Endothelial cell of umbilical vein (primary cell): ENCODE measurements around the gene LDLRAD3. TPM values are rescaled to one million over a fixed set of nuclear protein-coding genes. Genes with fewer than 3 reads are reported as not detected.
A peak's percentile ranks its signal among the peaks of the same experiment; 100 is the strongest.

Experiments used
- BruUV-seq: library from RNA; stranded (reverse); fragments of 400-500 nt; replicated peaks from 2 replicates; lab custom pipeline; 2021; lab: Mats Ljungman, UMichigan
- CTCF ChIA-PET: fragments of 300-600, 350-600 bp; sonication (Branson Sonifier 250); formaldehyde crosslinking; loops from one replicate; lab custom pipeline; 2021; ENCODE audit warnings: antibody characterized with exemption, inconsistent platforms; lab: Charles Lee
- POLR2A ChIA-PET: fragments of 300-600, 350-600 bp; sonication (Branson Sonifier 250); formaldehyde crosslinking; loops from one replicate; lab custom pipeline; 2021; ENCODE audit warnings: antibody characterized with exemption, inconsistent platforms; lab: Charles Lee
- DNase-seq: peaks from one replicate; pipeline ENCODE4 v3.0.0-alpha.2; 2011; ENCODE audit warnings: low read depth, low spot score
- FAIRE-seq: peaks from 2 replicates; lab custom pipeline; 2011; peaks lifted over from hg19 to GRCh38; lab: Jason Lieb, UNC
- H2AFZ ChIP-seq: 2 replicates; pipeline ENCODE4 v1.6.0; 2012; ENCODE audit warnings: low read depth, low read length, control low read depth, inconsistent platforms
- H3K27ac ChIP-seq: 2 replicates; pipeline ENCODE4 v1.5.1; 2011; ENCODE audit warnings: low read depth, mild to moderate bottlenecking, control low read depth, low read length, moderate library complexity; ENCODE audit not compliant: insufficient read depth
- H3K27me3 ChIP-seq, 2 experiments: 2 replicates each; pipeline versions ENCODE4 v1.6.0 to v1.6.1; 2011; ENCODE audit warnings: low read length in 2 of 2, mixed read lengths in 1 of 2; ENCODE audit not compliant: control insufficient read depth in 2 of 2, insufficient read depth in 2 of 2
- H3K36me3 ChIP-seq, 2 experiments: 2 replicates in 1 of 2; 3 replicates in 1 of 2; pipeline ENCODE4 v1.5.1; 2011; ENCODE audit warnings: low read length in 2 of 2, mild to moderate bottlenecking in 1 of 2, moderate library complexity in 1 of 2; ENCODE audit not compliant: control insufficient read depth in 2 of 2, insufficient read depth in 2 of 2; ENCODE audit errors: extremely low read depth in 1 of 2
- H3K4me1 ChIP-seq: 3 replicates; pipeline ENCODE4 v1.5.1; 2011; ENCODE audit warnings: mild to moderate bottlenecking, low read length; ENCODE audit not compliant: control insufficient read depth, insufficient read depth; ENCODE audit errors: extremely low read depth
- H3K4me2 ChIP-seq: 2 replicates; pipeline ENCODE4 v1.6.1; 2011; ENCODE audit warnings: low read length, control low read depth, mixed read lengths; ENCODE audit not compliant: insufficient read depth
- H3K4me3 ChIP-seq, 3 experiments: fragments of 200-600 bp in 1 of 3; sonication (generic), shearing (Covaris generic) in 1 of 3; replicated peaks in 1 of 3; 2 replicates each; pipeline ENCODE4 v1.5.1; 2011 to 2016; ENCODE audit warnings: control low read depth in 3 of 3, low read length in 3 of 3, mild to moderate bottlenecking in 2 of 3, inconsistent platforms in 1 of 3, low read depth in 1 of 3, moderate library complexity in 1 of 3; ENCODE audit not compliant: insufficient read depth in 1 of 3
- H3K79me2 ChIP-seq: 2 replicates; pipeline ENCODE4 v1.6.0; 2012; ENCODE audit warnings: low read length, inconsistent platforms; ENCODE audit not compliant: control insufficient read depth, insufficient read depth
- H3K9ac ChIP-seq: replicated peaks from 2 replicates; pipeline ENCODE3; 2011; ENCODE audit warnings: low read length, control low read depth; ENCODE audit not compliant: insufficient read depth; ENCODE audit errors: extremely low read depth
- H3K9me1 ChIP-seq: replicated peaks from 3 replicates; pipeline ENCODE4 v1.6.0; 2011; ENCODE audit warnings: mild to moderate bottlenecking, low read length; ENCODE audit not compliant: control insufficient read depth, insufficient read depth; ENCODE audit errors: extremely low read depth
- H3K9me3 ChIP-seq: replicated peaks from 2 replicates; pipeline ENCODE4 v1.5.1; 2012; ENCODE audit warnings: low read length, inconsistent platforms; ENCODE audit not compliant: control insufficient read depth, insufficient read depth
- H4K20me1 ChIP-seq: replicated peaks from 2 replicates; pipeline ENCODE3; 2011; ENCODE audit warnings: mild to moderate bottlenecking, low read length; ENCODE audit not compliant: control insufficient read depth, insufficient read depth; ENCODE audit errors: extremely low read depth
- CTCF ChIP-seq, 2 donors: IDR thresholded peaks; 1 replicate in 1 of 2; 2 replicates in 1 of 2; pipeline ENCODE4 v1.5.1; 2011; ENCODE audit warnings: low read length in 2 of 2, mild to moderate bottlenecking in 2 of 2, moderate library complexity in 2 of 2, control low read depth in 1 of 2, inconsistent platforms in 1 of 2, low read depth in 1 of 2; ENCODE audit not compliant: insufficient read depth in 1 of 2; ENCODE audit errors: extremely low read depth in 1 of 2
- EZH2 ChIP-seq: IDR thresholded peaks from 2 replicates; pipeline ENCODE4 v1.6.1; 2012; ENCODE audit warnings: borderline replicate concordance, low read depth, mild to moderate bottlenecking, moderate library complexity, low read length, inconsistent platforms; ENCODE audit not compliant: severe bottlenecking
- FOS ChIP-seq: IDR thresholded peaks from 2 replicates; pipeline ENCODE4 v1.6.1; 2011; ENCODE audit warnings: mild to moderate bottlenecking, low read length, moderate library complexity, borderline replicate concordance; ENCODE audit not compliant: insufficient read depth
- GATA2 ChIP-seq: IDR thresholded peaks from 2 replicates; pipeline ENCODE4 v1.7.0; 2011; ENCODE audit warnings: low read depth, mild to moderate bottlenecking, moderate library complexity, mixed read lengths, low read length; ENCODE audit not compliant: insufficient read length, insufficient read depth
- JUN ChIP-seq: IDR thresholded peaks from 2 replicates; pipeline ENCODE4 v1.6.1; 2011; ENCODE audit warnings: borderline replicate concordance, low read depth; ENCODE audit not compliant: insufficient read length, insufficient read depth
- MYC ChIP-seq: IDR thresholded peaks from one replicate; pipeline ENCODE4 v1.6.1; 2011; ENCODE audit warnings: mild to moderate bottlenecking, low read depth, low read length
- POLR2A ChIP-seq: IDR thresholded peaks from 2 replicates; pipeline ENCODE4 v1.6.1; 2012; ENCODE audit warnings: low read depth, mild to moderate bottlenecking, control low read depth, low read length
- POLR2AphosphoS5 ChIP-seq: IDR thresholded peaks from 2 replicates; pipeline ENCODE4 v1.6.1; 2012; ENCODE audit warnings: low read depth, mild to moderate bottlenecking, control low read depth, low read length, moderate library complexity; ENCODE audit not compliant: insufficient read depth
- dilution Hi-C: fragments of 300-500 bp; cut with MboI; formaldehyde crosslinking; loops from one replicate; pipeline ENCODE4 v1.15.0; 2019; ENCODE audit warnings: low sequenced_read_pairs; ENCODE audit not compliant: extremely low pct_ligation_motif_present
- intact Hi-C: fragments of 100-400 bp; cut with micrococcal nuclease; formaldehyde crosslinking; loops from one replicate; pipeline ENCODE4 v1.10.0; 2022
- polyA plus RNA-seq, 4 experiments: library from polyadenylated mRNA; depleted of rRNA in 3 of 4; stranded (reverse) in 3 of 4; unstranded in 1 of 4; fragments of >200 nt; gene quantifications; 2 replicates each; pipeline versions ENCODE4 v1.2.1 to v1.2.3, GENCODE V29; 2011 to 2012; ENCODE audit warnings: missing spikeins in 1 of 4
- total RNA-seq: library from RNA; stranded (reverse); gene quantifications from 2 replicates; pipeline ENCODE4 v1.2.3, GENCODE V29; 2021
- TF ChIP-seq, protein P1 (sequence below): IDR thresholded peaks from 2 replicates; pipeline ENCODE4 v1.6.1; 2011; ENCODE audit not compliant: insufficient read depth, insufficient read length

The LDLRAD3 gene
- total and polyA plus RNA-seq, 2 donors (not counting 3 experiments of a cell fraction or from before 2014, with no cell fraction given) = 17.9 to 25.1 TPM

DNA sequence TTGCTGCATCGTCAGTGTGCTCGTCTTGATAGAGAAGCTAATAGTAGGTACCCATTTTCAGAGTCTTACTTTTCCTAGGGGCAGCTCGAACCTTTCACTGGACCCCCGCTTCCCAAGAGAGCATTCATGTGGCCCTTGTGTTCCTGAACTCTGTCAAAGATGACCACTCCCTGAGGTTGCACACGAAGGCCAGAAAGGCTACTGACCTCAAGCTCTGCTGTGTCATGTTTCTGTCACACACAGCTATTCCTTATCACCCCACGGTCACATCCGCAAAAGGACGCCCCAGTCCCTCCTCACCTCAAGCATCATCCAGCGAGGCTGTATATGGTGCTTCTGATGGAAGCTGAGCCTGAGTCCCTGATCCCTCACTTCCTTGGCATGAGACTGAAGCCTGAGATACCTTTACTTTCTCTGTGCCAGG is 171.5 kb downstream of the LDLRAD3 start:
- no peaks in the 10 kb centered on the region for H3K9me3 ChIP-seq
- H3K79me2 ChIP-seq = no peaks in the 10 kb centered on the region
- DNase-seq = no peak
- H3K9me1 ChIP-seq = no peaks in the 10 kb centered on the region
- H4K20me1 ChIP-seq = no peaks in the 10 kb centered on the region
- ChIA-PET CTCF (interaction anchor here (1.0 to 5.3 kb wide), 9 partner anchors 10 to 293 kb away, joined by 3 to 40 read pairs (median 6); no protein-coding TSS in a partner anchor), POLR2A (interaction anchor here (0.8 to 1.2 kb wide), 2 partner anchors 11 to 17 kb away, joined by 4 to 6 read pairs; no protein-coding TSS in a partner anchor)
- H3K4me2 ChIP-seq = no peak overlapping the region
- peak overlapping the region; percentile 28 for H3K9ac ChIP-seq
- H3K4me3 ChIP-seq = no peak overlapping the region
- no TSS peak for BruUV-seq
- intact Hi-C loops = no loop called here
- FAIRE-seq = no peak
- peak overlapping the region; percentile 76 for H3K27ac ChIP-seq
- no peak for TF ChIP-seq GATA2
- TF ChIP-seq, protein P1, sequence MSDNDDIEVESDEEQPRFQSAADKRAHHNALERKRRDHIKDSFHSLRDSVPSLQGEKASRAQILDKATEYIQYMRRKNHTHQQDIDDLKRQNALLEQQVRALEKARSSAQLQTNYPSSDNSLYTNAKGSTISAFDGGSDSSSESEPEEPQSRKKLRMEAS = no peak
- no peak for TF ChIP-seq MYC
- no peak for TF ChIP-seq EZH2
- no peak for TF ChIP-seq CTCF (IDR thresholded peaks at IDR 0.05; ENCODE audit: extremely low read depth in 1 of 2, insufficient read depth in 1 of 2, low read depth in 1 of 2, low read length in 2 of 2)
- TF ChIP-seq FOS = no peak
- no peak for TF ChIP-seq JUN
- no peak for TF ChIP-seq POLR2AphosphoS5
- no peak for TF ChIP-seq POLR2A
- no peaks in the 10 kb centered on the region for H3K27me3 ChIP-seq
- H3K4me1 ChIP-seq = peaks cover 26% of the 10 kb centered on the region
- H3K36me3 ChIP-seq = no peaks in the 10 kb centered on the region
- H2AFZ ChIP-seq = no peak overlapping the region
- dilution Hi-C loops = no loop called here
